HL-60 (cell line): Measurements from ENCODE around the gene GNB2.

ENCODE experiments used
- DNase-seq, 2 experiments: peaks; one replicate each; pipeline ENCODE4 v3.0.0-alpha.2; 2010 to 2020; ENCODE audit warnings: low read depth in 1 of 2, low spot score in 1 of 2
- H3K27ac ChIP-seq: fragments of 250-450 bp; sonication (Bioruptor Pico); replicated peaks from 2 replicates; pipeline ENCODE4 v1.5.1; 2020; ENCODE audit warnings: mild to moderate bottlenecking, moderate library complexity
- H3K27me3 ChIP-seq: fragments of 250-450 bp; sonication (Bioruptor Pico); 2 replicates; pipeline ENCODE4 v1.5.1; 2021; ENCODE audit warnings: mild to moderate bottlenecking, moderate library complexity; ENCODE audit not compliant: insufficient read depth, poor library complexity, severe bottlenecking
- H3K4me3 ChIP-seq: replicated peaks from 2 replicates; pipeline ENCODE4 v1.5.1; 2011; ENCODE audit warnings: mild to moderate bottlenecking, control low read depth, low read length; ENCODE audit not compliant: insufficient read depth
- GABPA ChIP-seq: IDR thresholded peaks from 2 replicates; pipeline ENCODE4 v1.6.1; 2012; ENCODE audit warnings: low read depth
- POLR2AphosphoS5 ChIP-seq: IDR thresholded peaks from 2 replicates; pipeline ENCODE4 v1.6.1; 2012; ENCODE audit warnings: low read depth
- SPI1 ChIP-seq: IDR thresholded peaks from 2 replicates; pipeline ENCODE4 v1.6.1; 2012; ENCODE audit warnings: low read depth, mild to moderate bottlenecking, borderline replicate concordance
- TF ChIP-seq, protein P1 (sequence below): IDR thresholded peaks from 2 replicates; pipeline ENCODE4 v1.6.1; 2012; ENCODE audit warnings: low read depth; ENCODE audit not compliant: insufficient replicate concordance
- TF ChIP-seq, protein P2 (sequence below): IDR thresholded peaks from one replicate; pipeline ENCODE4 v1.5.1; 2011; ENCODE audit warnings: low read length, control low read depth, inconsistent platforms; ENCODE audit not compliant: insufficient read depth

Gene GNB2

DNA sequence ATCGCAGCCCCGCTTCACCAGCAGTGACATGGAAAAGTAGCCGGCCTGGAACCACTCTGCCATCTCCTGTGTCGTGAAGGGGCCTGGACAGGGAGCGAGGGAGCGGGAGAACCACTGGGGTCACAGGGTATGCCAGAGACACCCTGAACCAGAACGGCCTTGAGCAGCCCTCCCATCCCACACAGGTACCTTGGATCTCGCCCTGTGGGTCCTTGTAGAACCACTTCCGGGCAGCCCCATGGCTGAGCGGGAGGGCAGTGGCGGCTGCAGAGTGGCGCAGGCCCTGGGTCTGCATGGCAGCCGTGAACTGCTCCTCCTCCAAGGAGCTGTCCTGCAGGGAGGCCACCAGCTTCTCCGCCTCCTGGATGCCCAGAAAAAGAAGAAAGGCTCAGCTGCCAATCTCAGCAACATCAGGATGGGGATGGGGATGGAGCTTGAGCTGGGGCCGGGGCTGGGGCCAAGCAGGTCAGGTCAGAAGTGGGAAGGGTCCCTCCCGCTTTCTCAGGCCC, 11.0 kb downstream of the GNB2 start:
- H3K27me3 ChIP-seq: no peaks in the 10 kb centered on the region
- H3K4me3 ChIP-seq: no peak overlapping the region
- H3K27ac ChIP-seq: no peak overlapping the region
- TF ChIP-seq POLR2AphosphoS5 (no peak), SPI1 (no peak), GABPA (no peak)
- TF ChIP-seq, protein P1, sequence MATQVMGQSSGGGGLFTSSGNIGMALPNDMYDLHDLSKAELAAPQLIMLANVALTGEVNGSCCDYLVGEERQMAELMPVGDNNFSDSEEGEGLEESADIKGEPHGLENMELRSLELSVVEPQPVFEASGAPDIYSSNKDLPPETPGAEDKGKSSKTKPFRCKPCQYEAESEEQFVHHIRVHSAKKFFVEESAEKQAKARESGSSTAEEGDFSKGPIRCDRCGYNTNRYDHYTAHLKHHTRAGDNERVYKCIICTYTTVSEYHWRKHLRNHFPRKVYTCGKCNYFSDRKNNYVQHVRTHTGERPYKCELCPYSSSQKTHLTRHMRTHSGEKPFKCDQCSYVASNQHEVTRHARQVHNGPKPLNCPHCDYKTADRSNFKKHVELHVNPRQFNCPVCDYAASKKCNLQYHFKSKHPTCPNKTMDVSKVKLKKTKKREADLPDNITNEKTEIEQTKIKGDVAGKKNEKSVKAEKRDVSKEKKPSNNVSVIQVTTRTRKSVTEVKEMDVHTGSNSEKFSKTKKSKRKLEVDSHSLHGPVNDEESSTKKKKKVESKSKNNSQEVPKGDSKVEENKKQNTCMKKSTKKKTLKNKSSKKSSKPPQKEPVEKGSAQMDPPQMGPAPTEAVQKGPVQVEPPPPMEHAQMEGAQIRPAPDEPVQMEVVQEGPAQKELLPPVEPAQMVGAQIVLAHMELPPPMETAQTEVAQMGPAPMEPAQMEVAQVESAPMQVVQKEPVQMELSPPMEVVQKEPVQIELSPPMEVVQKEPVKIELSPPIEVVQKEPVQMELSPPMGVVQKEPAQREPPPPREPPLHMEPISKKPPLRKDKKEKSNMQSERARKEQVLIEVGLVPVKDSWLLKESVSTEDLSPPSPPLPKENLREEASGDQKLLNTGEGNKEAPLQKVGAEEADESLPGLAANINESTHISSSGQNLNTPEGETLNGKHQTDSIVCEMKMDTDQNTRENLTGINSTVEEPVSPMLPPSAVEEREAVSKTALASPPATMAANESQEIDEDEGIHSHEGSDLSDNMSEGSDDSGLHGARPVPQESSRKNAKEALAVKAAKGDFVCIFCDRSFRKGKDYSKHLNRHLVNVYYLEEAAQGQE: no peak
- TF ChIP-seq, protein P2, sequence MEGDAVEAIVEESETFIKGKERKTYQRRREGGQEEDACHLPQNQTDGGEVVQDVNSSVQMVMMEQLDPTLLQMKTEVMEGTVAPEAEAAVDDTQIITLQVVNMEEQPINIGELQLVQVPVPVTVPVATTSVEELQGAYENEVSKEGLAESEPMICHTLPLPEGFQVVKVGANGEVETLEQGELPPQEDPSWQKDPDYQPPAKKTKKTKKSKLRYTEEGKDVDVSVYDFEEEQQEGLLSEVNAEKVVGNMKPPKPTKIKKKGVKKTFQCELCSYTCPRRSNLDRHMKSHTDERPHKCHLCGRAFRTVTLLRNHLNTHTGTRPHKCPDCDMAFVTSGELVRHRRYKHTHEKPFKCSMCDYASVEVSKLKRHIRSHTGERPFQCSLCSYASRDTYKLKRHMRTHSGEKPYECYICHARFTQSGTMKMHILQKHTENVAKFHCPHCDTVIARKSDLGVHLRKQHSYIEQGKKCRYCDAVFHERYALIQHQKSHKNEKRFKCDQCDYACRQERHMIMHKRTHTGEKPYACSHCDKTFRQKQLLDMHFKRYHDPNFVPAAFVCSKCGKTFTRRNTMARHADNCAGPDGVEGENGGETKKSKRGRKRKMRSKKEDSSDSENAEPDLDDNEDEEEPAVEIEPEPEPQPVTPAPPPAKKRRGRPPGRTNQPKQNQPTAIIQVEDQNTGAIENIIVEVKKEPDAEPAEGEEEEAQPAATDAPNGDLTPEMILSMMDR: no peak
- no peak for DNase-seq

DNA sequence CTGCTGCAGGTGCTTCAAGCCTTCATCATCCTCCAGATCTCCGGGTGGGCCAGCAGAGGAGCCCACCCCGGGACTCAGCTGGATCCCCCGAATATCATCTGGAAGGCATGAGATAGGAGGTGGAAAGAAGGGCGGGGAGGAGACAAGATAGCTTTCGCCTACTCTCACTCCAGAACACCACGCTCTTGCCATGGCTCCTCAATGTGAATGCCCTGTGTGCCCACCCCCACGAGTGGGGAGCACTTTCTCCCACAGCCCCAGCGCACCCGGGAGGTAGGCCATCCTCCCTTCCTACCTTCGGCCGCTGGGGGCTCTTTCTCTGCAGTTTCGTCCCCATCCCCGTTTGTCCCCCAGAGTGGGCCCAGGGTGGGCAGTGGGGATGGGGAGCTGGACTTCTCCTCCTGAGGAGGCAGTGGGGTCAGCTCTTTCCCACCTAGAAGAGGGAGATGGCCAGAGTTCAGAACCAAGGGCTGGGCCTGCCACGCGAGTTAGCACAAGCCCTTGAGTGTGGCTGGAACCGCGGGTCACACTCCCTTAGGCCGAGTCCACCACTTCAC, 11.6 kb downstream of the GNB2 start:
- H3K27me3 ChIP-seq: no peaks in the 10 kb centered on the region
- TF ChIP-seq GABPA: no peak
- TF ChIP-seq, protein P1: no peak
- TF ChIP-seq POLR2AphosphoS5: no peak
- no peak for TF ChIP-seq SPI1
- DNase-seq: no peak
- H3K4me3 ChIP-seq: no peak overlapping the region
- H3K27ac ChIP-seq: no peak overlapping the region

DNA sequence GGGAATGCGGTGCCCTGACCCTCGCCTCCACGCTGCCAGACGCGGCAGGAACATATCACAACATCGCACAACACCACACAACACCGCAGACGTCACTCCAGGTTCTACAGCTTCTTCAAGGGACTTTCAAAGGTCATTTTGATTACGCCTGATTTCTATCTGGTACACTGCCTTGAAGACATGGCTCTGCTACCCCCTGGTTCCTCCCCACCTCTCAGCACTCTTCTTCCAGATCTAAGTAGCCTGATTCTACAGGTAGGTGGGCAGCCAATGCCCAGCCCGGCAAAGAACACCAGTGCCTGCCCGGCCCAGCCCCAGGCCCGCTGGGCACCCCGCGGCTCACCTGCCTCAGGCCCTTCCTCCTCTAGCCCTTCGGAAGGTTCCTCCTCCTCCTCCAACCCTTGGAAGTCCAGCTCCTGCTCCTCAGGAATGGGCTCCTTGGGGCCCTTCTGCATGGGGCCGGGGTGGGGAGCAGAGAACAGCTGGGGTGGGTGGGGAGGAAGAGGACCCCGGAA, 12.1 kb downstream of the GNB2 start:
- TF ChIP-seq, protein P2: no peak
- TF ChIP-seq POLR2AphosphoS5 (no peak), GABPA (no peak), SPI1 (no peak)
- TF ChIP-seq, protein P1: no peak

More for the DNA sequence above, 12.1 kb downstream of the GNB2 start:
- Histone ChIP-seq H3K27ac (no peak overlapping the region), H3K4me3 (no peak overlapping the region), H3K27me3 (no peaks in the 10 kb centered on the region)
- no peak for DNase-seq
